Activated CD8-positive, alpha-beta memory T cell treated with anti-CD3 and anti-CD28 coated beads for 24 hours (primary cell): ENCODE results near the gene EWSR1.

ENCODE experiments used
- DNase-seq: peaks from one replicate; pipeline ENCODE4 v3.0.0-alpha.2; 2020

The EWSR1 gene

GRCh38 chr22:29251981-29252911 lies 15.8 kb upstream of the EWSR1 start:
- DNase-seq, result no peak

DNA sequence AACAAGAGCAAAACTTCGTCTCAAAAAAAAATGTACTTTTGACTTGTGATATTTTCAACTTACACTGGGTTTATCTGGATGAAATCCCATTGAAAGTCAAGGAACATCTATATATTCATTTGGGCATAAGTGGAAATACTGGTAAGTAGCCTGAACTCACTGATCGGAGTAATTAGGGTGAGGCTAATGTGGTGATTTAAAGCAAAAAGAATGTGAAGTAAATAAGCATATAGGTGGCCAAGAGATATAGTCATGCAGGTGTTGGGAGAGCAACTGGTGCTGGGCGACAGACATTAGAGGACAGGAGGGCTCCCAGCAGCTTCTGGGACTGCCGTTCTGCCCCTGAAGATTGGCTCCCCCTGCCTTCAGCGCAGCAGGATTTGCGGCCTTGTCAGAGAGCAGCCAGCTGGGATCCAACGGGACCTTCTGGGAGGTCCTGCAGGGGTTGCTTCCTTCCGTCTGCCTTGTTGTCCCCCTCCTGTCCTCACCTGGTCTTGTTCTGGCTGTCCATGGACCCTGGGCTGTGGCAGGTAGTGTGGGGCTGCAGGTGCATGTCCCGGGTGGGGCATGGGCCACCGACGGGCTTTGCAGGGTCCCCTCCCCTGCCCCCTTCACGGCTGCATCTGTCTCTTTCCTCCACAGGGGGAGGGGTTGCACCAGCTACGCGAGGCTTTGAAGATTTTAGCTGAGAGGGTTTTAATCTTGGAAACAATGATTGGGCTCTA lies 14.3 kb upstream of the EWSR1 start:
- DNase-seq, result peak; percentile 47

- no peak for DNase-seq
These were observed 13.8 kb upstream of the EWSR1 start for GRCh38 chr22:29254286-29254660.

DNA sequence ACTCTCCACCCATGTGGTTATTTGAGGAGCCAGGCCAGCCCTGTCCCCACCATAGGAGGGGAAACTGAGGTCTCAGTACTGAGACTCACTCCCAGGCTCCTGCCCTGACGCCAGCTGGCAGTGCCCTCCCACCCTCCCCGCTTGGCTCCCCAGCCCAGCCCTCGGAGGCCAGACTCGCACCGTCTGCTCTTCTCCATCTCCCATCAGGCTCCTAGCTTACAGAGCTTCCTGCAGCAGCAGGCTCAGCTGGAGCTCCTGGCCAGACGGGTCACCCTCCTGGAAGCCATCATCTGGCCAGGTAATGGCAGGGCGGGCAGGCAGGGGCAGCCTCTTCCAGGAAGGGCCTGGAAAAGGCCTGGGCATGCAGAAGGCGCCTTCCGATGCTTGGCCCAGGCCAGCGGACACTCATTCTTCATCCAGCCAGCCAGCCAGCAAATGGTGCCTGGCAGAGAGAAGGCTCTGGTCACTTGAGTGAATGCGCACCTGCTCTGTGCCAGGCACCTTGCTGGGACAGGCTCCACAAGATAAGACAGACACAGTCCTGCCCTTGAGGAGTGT lies 12.9 kb upstream of the EWSR1 start:
- no peak for DNase-seq

DNA sequence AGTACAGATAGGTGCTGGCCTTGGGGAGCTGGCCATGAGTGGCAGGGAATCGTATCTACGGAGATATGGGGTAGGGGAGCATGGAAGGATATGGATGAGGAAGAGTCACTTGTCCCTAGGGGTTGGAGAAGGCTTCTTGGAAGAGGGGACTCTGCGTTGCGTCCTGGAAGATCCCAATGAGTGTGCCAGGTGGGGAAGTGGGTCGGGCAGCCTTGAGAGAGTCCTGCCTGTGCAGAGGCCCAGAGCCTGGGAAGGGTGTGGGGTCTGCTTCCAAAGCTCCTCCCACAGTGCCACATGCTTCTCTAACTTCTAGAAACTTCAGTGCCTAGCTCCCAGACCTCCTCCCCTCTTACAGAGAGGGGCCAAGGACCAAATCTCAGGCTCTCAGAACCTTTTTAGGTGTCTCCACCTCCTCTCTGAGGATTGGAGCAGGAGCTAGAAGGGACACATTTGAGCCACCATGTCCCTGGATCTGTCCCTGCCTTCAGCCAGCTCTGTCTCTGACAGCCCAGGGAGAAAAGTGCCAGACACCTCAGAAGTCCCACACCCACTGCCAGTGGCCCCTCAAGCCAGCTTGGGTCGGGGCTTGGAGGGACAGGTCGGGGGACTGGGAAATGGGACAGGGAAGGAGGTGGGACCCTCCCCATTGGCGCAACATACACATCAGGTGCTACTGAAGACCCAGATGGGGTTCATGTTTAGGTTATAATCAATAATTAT lies 11.3 kb upstream of the EWSR1 start:
- DNase-seq, result no peak

DNA sequence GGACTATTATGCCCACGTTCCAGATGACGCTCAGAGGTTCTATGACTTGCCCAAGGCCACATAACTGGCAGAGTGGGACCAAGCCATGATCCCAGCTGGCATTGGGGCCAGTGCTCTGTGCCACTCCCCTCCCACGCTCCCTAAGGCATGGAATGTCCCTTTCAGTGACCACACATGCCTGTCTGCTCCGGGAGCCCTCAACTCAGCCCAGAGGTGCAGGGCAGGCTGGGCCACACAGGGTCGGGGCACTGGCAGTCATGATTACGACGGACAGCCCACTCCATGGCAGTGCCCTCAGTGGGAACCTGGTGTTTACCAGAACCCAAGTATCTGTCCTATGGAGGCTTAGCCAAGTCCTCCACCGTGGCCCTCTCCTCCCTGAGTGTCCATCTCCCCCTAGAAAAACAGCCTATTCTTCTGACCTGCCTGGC lies 10.3 kb upstream of the EWSR1 start:
- DNase-seq, result no peak

GRCh38 chr22:29258407-29259252 lies 9.4 kb upstream of the EWSR1 start:
- DNase-seq, result no peak

- DNase-seq, result peak; percentile 44
These were observed 8.7 kb upstream of the EWSR1 start for GRCh38 chr22:29259253-29259899.

DNA sequence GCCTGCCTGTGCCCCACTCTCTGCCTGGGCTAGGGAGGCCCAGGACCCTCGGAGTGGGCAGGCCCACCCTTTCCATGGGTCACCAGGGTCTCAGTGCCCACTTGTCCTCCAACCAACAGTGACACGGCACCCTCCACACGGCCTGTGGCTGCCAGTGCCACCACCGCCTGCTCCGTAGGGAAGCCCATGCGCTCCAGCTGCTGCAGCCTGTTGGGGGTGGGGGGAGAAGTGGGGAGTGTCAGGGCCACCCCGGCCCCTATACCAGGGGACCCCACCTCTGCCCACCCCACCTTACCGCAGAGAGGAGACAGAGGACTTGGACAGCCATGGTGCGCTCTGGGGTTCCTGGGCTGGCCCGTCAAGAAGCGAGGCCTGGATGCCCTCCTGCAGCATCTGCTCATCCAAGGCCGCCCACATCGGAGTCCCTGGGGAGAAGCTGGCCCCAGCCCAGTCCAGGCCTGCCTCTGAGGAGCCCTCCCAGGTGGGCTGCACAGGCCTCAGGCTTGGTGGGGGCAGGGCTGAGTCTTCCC lies 8.0 kb upstream of the EWSR1 start:
- no peak for DNase-seq

- no peak for DNase-seq
These were observed 7.3 kb upstream of the EWSR1 start for GRCh38 chr22:29260601-29261315.

GRCh38 chr22:29263791-29264276 lies 4.2 kb upstream of the EWSR1 start:
- DNase-seq, result no peak

DNA sequence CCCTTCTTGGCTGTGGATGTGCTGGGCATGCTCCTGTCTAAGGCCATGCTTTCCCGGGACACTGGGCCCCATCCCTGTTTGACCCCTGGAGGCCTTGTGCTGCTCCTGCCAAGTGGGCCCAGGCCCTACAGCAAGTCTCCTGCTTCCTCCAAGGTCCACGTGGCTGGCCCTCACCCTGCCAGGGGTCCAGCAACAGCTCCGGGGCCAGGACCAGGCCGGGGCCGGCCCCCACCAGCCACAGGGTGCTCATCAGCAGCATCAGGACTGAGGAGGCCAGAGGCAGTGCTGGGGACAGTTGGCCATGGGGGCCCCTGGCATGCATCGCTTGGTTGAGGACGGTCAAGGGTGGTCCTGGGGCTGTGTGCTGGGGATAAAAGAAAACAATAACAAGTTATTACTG lies 2.8 kb upstream of the EWSR1 start:
- DNase-seq, result no peak

DNA sequence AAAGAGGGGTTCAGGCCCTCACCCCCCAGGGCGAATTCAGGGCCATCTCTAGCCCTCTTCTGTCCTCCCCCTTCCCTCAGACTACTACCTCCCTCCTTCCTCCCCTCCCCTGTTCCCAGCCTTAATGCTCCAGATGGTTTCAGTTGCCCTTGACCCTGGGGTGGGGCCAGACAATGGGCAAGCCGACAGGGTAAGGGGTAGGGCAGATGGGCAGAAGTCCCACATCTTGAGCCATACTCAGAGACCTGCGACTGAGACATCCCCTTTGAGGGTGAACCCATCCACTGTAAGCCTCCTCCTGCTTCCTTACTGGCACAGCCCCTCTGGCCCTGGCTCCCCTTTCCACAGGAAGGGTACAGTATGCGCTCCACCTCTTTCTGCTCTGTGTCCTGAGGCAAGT lies 2.1 kb upstream of the EWSR1 start:
- DNase-seq, result no peak

- peak; percentile 72 for DNase-seq
These were observed 1.3 kb upstream of the EWSR1 start for GRCh38 chr22:29266564-29267461.

GRCh38 chr22:29267462-29267857 lies 608 bp upstream of the EWSR1 start:
- DNase-seq, result no peak

- DNase-seq, result peak; percentile 84
These were observed 602 bp downstream of the EWSR1 start for GRCh38 chr22:29268511-29269229.

- DNase-seq, result no peak
These were observed 1.1 kb downstream of the EWSR1 start for GRCh38 chr22:29269230-29269604.

DNA sequence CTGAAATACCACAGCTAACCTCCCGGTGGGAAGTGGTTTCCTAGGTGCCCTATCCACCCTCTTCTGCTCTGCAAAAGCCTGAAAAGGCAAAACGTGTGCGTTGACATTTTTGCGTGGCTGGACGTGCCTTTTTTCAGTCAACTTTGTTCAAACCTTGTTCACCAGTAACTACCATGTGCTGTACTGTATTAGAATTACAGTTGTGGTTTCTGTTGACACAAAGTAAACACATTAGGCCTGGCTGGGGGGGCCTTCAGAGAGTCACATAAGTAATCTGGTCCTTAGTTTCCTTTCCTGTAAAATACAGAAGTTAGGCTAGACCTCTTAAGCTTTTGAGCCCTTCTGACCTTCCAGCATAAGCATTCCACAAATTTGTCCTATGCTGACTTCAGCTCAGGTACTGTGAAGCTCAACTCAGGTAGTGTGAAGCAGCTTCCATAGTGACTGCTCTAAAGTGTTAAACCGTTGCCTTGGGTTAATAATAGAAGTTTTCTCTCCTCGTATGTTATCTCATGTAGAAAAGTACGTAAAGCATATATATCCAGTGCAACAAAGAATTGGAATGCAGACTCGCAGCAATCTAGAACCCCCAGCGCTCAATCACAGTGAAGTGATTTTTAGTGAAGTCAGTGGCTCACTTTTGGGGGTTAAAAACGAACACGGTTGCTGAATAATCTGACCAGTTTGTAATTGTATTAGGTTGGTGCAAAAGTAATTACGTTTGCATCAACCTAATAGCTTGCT lies 1.8 kb downstream of the EWSR1 start:
- DNase-seq, result no peak
